Adrenal gland (tissue), 5 donors: ENCODE data around the gene VIT.

Source experiments
- POLR2A ChIP-seq, 2 donors: fragments of 450-650 bp; IDR thresholded peaks; one replicate each; pipeline ENCODE4 v1.6.1; 2017; ENCODE audit warnings: antibody characterized with exemption in 2 of 2, mild to moderate bottlenecking in 2 of 2, moderate library complexity in 1 of 2
- TF ChIP-seq, protein P1 (sequence below), 6 experiments: fragments of 450-650 bp in 4 of 6; fragments of 200-600 bp in 2 of 6; sonication (generic) in 1 of 6; IDR thresholded peaks; 1 replicate in 5 of 6; 2 replicates in 1 of 6; pipeline versions ENCODE4 v1.5.1 to v1.8.0; 2016 to 2021; ENCODE audit warnings: antibody characterized with exemption in 6 of 6, mild to moderate bottlenecking in 2 of 6, moderate library complexity in 1 of 6
- donor health status: DM: no; HTN: no; CAD: no.

DNA sequence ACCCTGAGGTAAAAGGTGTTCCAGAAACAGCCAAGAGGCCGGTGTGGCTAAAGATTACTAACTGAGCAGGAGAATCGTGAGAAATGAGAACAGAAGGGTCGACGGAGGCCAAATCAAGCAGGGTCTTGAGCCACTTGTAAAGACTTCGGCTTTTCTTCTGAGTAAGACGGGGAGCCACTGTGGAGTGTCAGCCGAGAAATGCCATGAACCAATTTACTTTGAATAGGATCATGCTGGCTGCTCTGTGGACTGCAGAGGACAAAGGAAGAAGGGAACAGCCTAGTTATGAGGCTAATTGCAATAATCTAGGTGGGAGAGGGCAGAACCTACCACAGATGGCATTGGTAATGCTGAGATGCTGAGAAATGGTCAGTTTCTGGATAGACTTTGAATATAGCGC lies 16.8 kb downstream of the VIT start:
- TF ChIP-seq, protein P1, sequence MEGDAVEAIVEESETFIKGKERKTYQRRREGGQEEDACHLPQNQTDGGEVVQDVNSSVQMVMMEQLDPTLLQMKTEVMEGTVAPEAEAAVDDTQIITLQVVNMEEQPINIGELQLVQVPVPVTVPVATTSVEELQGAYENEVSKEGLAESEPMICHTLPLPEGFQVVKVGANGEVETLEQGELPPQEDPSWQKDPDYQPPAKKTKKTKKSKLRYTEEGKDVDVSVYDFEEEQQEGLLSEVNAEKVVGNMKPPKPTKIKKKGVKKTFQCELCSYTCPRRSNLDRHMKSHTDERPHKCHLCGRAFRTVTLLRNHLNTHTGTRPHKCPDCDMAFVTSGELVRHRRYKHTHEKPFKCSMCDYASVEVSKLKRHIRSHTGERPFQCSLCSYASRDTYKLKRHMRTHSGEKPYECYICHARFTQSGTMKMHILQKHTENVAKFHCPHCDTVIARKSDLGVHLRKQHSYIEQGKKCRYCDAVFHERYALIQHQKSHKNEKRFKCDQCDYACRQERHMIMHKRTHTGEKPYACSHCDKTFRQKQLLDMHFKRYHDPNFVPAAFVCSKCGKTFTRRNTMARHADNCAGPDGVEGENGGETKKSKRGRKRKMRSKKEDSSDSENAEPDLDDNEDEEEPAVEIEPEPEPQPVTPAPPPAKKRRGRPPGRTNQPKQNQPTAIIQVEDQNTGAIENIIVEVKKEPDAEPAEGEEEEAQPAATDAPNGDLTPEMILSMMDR (IDR thresholded peaks at IDR 0.05): no peak
- TF ChIP-seq POLR2A (IDR thresholded peaks at IDR 0.05): no peak
